LoVo (cell line): ENCODE data around the gene MOG.

Experiments
- DNase-seq: peaks from one replicate; pipeline ENCODE4 v3.0.0-alpha.2; 2016; ENCODE audit warnings: low spot score

Gene MOG

DNA sequence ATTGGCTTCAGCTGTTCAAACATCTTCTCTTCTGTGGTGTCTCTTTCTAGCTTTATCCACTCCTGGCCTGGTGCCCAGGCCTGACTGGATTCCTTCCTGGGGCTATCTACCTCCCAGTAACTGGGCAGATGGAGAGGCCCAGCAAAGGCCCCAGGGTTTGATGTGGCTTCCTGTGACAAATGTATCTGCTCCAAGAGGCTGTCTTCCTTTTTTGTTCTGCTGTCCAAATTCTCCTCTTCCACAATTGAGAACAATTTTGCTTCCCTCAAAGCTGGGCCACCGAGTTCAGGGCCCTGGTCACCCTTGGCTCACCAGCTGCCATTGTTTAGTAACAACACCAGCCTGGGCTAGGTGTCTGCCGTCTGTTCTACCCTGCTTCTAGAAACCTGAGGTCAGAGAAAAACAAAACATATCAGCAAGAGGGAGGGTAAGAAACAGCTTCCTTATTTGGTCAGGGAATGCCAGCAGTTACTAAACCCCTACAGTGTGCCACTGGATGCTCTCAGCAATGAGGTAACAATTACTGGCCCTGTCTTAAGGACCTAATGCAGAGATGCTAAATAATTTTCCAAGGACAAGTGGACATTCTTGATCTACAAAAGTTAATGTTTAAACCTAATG is 20.2 kb downstream of the MOG start:
- DNase-seq = no peak

DNA sequence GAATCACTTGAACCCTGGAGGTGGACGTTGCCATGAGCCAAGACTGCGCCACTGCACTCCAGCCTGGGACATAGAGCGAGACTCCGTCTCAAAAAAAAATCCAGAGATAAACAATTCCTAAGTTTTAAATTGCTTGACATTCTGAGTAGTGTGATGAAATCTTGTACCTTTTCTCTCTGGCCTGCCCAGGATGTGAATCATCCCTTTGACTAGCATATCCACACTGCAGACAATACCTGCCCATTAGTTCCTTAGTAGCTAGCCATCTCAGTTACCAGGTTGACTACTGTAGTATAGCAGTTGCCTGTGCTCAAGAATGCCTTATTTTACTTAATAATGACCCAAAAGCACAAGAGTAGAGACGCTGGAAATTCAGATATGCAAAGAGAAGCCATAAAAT is 21.2 kb downstream of the MOG start:
- DNase-seq = no peak

DNA sequence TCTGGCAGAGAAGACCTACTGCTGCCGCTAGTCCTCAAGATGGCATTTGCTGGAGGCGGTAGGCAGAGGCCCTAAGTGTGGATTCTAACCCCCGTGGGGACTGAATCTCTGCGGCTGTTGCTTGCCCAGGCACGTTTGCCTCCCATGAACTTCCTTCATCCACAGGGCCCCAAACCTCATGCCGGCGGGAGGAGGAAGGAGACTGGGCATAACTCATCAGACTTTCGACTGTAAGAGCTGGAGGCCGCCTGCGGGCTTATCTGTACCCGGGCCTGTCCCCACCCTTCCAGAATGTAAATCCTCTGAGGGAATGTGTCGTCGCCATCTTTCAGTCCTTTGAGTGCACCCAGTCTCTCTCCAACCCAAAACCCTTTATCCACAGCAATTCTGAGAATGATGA is 23.1 kb downstream of the MOG start:
- DNase-seq = no peak

DNA sequence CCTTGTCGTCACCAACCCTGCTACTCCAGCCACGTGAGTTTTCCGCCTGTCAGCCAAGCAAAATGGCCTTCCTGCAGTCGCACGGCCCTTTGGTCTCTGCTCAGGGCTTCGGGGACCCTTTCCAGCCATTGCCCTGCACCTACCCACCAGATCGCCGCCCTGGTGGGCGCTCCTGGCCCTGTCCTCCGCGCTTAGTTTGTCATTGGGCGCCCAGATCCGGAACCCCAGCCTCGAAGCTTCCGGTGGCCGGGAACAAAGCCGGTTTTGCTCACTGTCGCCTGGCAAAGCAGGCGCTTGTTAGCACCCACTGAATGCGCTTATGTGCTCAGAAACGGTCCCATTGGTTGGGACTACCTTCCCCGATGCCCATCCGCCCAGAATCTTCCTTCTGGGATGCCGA is 23.5 kb downstream of the MOG start:
- no peak for DNase-seq

DNA sequence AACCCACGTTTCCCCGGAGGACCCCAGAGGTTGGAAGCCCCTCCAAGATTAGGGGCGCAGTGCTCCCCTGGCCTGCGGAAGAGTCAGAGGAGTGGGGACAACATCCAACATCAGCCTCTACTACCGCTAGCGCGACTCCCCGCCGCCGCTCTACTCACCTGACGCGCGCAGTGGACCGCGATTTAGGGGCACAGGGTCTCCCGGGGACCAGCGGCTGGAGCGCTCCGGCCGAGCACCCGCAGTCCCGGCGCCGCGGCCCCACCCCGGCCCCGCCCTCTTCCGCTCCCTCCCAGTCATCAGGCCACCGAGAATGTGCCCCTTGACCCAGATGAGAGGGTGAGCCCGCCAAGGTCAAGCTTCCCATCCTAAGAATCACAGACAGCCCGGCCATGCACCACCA is 24.0 kb downstream of the MOG start, which contains the start of gene ZFP57:
Gene ZFP57 (minus strand): TSS at position 249 of the 400 bp plus-strand sequence. CDS start 4,149 bp downstream, outside the sequence.
- no peak for DNase-seq

DNA sequence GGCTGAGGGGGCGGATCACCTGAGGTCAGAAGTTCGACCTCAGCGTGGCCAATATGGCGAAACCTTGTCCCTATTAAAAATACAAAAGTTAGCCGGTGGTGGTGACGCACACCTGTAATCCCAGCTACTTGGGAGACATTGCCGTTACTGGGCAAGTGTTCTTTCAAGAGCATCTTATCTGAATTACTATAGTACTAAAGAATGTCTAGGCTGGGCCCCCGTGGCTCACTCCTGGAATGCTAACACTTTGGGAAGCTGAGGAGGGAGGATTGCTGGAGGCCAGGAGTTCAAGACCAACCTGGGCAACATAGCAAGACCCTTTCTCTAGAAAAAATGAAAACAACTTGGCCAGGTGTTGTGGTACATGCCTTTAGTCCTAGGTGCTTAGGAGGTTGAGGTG is 24.9 kb downstream of the MOG start:
- DNase-seq = no peak

DNA sequence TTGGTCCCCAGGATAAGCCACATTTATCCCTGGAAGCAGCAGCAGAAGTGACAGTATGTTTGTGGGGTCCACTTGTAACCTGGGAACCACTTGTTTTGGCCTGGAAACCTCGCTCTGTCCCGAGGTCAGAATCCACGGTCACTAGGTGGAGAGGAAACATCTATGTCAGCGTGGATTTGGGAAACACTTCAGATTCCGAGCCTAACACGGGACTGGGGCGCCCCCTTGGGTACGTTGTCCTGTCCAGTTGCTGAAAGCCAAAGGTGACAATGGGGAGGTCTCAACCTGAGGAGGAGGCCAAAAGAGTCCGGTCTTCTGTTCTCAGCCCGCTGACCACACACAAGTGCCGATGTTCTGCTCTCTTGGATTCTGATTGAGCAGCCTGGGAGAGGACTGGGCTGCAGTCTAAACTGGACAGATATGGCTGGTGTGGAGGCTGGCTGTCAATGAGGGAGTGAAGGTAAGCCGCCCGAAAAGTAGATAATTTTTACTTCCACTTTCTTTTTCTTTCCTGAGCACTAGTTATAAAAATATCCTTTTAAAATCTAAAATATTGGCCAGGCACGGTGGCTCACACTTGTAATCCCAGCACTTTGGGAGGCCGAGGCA is 28.9 kb downstream of the MOG start:
- no peak for DNase-seq

DNA sequence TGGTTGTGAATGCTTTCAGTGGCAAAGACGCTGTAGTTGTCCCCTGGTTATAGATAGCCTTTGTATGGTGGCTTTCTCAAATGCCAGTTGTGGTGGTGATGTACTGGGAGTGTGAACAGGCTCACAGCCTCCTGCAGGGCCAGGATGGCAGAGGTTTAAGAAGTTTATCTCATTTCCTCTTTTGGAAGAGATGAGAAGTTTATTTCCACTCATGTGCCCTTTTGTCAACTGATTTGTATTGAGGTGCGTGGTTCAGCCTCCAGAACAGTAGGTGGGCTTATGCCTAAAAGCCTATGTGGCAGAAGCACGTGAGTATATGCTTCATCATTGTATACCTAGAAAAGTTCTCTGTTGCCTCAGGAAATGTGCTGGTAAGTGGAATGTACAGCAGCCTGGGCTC is 37.7 kb downstream of the MOG start:
- no peak for DNase-seq

DNA sequence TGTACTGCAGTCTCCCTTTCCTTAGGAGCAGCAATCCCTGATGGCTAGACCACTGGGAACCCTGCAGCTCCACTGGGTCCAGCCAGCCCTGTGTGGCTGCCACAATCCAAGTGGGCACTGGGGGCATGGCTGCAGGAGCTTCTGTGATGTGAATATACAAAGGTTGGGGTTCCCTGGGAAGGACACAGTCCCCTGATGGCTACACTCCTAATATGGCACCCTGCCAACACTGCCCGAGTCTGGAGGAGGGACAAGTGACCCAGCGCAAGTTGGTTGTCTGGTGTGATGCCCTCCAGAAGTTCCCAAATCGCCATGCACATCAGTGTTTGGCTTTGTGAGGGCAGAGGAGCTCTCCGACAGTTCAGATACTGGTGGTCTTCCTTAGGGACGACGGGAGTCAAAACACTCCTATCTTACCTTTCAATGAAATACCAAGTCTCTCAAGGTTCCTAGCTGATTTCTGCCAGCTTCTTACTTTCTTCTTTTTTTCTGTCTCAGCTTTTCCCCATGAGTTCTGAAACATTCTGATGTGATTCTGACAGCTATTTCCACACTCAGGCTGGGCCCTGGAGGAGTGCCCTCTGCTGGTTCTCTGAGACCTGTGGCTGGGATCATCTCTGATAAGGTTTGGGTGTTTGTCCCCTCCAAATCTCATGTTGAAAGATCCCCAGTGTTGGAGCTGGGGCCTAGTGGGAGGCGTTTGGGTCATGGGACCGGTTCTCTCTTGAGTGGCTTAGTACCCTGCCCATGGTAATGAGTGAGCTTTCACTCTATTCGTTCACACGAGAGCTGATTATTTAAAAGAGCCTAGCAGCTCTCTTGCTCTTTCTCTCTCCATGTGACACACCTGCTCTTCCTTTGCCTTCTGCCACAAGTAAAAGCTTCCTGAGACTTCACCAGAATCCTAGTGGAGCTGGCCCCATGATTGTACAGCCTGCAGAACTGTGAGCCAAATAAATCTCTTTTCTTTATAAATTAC is 39.5 kb downstream of the MOG start:
- DNase-seq = no peak

DNA sequence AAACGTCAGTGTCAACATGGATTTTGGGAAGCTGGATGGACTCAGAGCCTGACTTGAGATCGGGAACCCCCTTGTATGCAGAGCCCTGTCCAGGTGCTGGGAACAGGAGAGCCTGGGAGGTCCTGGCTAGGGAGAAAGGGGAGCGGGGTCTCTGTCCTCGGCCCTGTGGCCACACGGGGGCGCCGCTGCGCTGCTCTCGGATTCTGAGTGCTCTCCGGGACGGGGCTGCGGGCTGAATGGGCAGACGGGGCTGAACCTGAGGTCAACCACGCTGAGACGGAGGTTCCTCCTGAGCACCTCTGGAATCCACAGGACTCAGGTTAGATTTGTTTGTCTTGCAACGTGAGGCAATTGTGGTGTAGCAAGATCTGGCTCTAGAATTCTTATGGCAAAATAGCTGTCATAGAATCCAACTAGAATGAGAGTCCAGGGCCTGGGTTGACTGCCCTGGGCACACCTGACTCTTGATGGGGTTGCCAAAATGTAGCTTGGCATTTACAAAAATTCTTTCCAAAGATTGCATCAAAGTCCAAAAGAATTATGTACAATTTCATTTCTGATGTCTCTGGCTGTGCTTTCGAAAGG is 45.7 kb downstream of the MOG start:
- DNase-seq = peak; percentile 12

DNA sequence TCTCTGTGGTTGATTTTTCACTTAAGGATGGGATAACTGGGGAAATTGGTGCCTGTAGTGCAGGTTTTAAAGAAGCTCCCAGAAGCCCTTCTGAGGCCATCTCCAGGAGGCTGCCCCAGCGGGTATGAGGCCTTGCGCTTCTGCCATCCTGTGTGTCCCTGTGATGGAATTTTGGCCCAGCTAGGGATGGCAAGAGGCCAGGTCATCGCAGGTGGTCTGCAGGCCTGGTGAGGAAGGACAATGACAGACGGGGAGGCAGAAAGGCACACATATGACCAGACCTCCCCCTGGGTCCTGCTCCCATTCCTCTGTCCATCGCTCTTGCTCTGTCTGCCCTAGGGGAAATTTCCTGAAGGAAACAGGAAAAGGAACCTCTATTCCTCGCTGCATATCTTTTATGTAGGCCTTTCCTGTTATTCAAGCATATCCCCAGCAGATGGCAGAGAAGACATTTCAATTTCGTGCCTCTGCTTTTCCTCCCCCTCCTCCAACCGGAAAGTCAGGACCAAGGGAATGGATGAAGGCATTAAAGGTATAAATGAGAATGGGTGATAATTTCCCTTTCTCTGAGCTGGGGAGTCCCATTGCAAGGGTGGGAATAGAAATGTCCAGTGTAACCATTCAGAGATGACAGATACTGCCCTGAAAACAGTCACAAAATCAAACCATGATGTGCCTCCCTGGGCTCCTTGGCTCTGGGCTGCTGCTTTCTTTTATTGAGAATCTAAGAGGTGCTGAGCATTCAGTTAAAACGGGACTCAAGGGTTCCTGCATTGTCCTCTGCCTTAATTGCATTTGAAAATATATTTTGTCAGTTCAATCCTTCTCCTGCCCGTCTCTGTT is 48.7 kb downstream of the MOG start:
- DNase-seq = peak; percentile 54

DNA sequence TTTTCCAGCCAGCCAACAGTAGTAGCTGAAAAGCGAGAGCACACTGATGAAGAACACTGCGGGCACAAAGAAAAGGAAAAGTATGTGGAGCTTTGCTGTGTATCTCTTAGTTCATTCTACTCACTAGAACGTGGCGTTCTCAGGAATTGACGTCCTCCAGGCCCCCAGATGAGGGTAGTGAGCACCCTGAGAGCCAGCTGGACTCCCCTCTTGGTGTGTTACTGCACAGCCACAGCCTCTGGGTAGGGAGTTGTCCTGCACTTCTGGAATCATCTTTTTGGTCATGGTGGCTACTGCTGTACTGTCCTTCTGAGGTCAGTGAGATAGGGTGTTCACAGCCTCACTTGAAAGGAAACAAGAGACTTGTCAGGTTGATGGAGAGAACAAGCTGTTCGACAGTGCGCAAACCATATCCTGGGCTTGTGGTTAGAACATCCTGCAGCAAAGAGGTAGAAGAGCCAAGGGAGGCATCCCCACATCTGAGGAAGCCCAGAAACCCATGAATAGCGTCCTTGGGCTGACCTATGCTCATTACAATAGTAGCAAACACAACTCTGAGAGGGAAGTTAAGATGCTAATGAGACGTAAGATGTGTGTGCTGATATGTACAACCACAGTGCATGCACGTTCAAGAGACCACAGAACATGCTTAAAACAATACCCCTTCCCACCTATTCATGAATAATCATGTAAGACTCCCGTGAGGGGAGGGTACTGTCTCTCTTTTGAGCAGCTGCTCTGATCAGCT is 51.7 kb downstream of the MOG start:
- no peak for DNase-seq

DNA sequence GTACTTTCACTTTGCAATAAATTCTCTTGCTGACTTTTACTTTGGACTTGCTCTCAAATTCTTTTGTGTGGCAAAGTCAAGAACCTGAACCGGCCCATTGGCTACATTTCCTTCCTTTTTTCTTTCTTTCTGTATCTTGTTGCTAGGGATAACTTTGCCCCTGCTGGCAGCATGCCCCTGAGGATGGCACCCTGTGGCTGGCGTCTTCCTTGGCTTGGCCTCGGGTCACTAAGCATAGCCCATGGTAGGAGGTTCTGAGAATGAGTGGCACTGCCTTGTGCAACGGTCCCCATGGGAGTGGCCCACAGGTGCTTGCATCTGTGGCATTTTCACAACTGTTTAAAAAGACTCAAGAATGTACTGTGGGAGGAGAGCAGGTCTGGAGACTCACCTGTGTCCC is 52.3 kb downstream of the MOG start:
- no peak for DNase-seq

DNA sequence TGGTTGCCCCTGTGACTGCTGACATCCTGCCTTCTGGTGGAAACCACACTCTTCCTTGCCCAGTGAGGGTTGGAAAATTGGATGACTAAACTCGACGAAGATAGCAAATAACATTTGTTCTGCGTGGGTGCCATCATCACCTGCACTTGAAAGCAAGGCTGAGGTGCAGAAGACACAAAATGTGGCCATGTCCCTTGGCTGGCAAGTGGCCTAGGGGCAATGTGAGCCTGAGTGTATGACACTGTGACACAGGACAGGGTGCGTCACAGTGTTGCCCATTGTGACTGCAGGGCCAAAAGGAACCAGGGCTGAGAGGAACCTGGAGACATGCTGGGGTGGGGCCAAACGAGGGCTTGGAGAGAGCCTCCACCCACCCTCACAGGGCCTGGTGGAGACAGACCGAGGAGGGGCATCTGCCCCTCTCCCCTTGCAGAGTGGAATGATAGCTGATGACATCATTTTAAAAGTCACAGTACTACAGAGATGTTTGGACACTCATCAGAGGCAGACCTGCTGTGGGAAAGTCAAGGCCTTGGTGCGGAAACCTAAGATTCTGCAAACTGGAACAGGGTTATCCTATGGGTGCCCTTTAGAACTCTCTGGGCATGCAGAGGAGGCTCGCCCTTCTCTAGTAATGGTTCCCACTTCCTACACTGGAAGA is 53.5 kb downstream of the MOG start:
- DNase-seq = no peak

DNA sequence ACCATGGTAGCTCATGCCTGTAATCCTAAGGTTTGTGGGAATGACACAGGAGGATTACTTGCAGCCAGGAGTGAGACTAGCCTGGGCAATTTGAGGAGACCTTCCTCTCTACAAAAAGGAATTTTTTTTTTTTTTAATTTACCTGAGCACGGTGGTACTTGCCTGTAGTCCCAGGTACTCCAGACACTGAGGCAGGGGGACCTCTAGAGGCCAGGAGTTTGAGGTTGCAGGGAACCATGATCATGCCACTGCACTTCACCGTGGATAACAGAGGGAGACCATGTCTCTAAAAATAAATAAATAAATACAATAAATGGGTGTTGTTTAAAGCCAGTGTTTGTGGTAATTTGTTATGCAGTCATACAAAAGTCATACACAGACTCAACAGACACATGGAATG is 64.0 kb downstream of the MOG start:
- DNase-seq = no peak
